K562 (cell line): ENCODE measurements around the gene LZTR1. TPM values are rescaled to one million over a fixed set of nuclear protein-coding genes. Genes with fewer than 3 reads are reported as not detected.

Experiments
- ARID4B ChIP-seq: sonication (generic); formaldehyde crosslinking; IDR thresholded peaks from 2 replicates; pipeline ENCODE4 v1.8.0; 2022; ENCODE audit warnings: mild to moderate bottlenecking, missing genetic modification reagents
- ELF4 ChIP-seq: fragments of 450-650 bp; formaldehyde crosslinking; IDR thresholded peaks from 2 replicates; pipeline ENCODE4 v1.4.0; 2022; ENCODE audit warnings: missing genetic modification characterization
- RREB1 ChIP-seq: fragments of 250-450 bp; sonication (Bioruptor Pico); IDR thresholded peaks from 2 replicates; pipeline ENCODE4 v1.4.0; 2020
- TAF15 ChIP-seq: fragments of 200-400 bp; formaldehyde crosslinking; IDR thresholded peaks from 2 replicates; pipeline ENCODE4 v1.6.1; 2017; ENCODE audit warnings: mild to moderate bottlenecking, low read depth, low read length, moderate library complexity
- VEZF1 ChIP-seq: fragments of 200-800 bp; sonication (Bioruptor generic); IDR thresholded peaks from 2 replicates; pipeline ENCODE4 v1.6.1; 2017; ENCODE audit warnings: missing genetic modification characterization, missing compliant biosample characterization
- ZNF143 ChIP-seq: sonication (generic); formaldehyde crosslinking; IDR thresholded peaks from 2 replicates; pipeline ENCODE4 v1.9.0; 2022; ENCODE audit warnings: mild to moderate bottlenecking, missing genetic modification reagents
- polyA plus RNA-seq, 8 experiments: library from polyadenylated mRNA; depleted of rRNA in 4 of 8; stranded (reverse) in 5 of 8; unstranded in 3 of 8; fragments of >200 nt; fragmentation: Nextera tagmentation in 2 of 8; fragmentation: Illumina TruSeq in 1 of 8; extraction: Ambion mirVana in 2 of 8; extraction: Trizol in 1 of 8; gene quantifications; 2 replicates each; pipeline versions ENCODE4 v1.2.1 to v1.2.3, GENCODE V29; 2011 to 2014; ENCODE audit warnings: inconsistent platforms in 1 of 8, missing spikeins in 1 of 8
- total RNA-seq, 7 experiments: library from RNA; depleted of rRNA in 6 of 7; stranded (reverse); fragments of >200 nt in 6 of 7; fragmentation: Illumina TruSeq in 2 of 7; extraction: Trizol in 2 of 7; gene quantifications; 2 replicates each; pipeline versions ENCODE4 v1.2.1 to v1.2.3, GENCODE V29; 2011 to 2021; ENCODE audit warnings: low replicate concordance in 1 of 7
- TF ChIP-seq, protein P1 (sequence below): fragments of 450-650 bp; formaldehyde crosslinking; conservative IDR thresholded peaks from 2 replicates; pipeline ENCODE4 v1.4.0; 2022; ENCODE audit warnings: mild to moderate bottlenecking, missing genetic modification characterization

LZTR1 gene
- total and polyA plus RNA-seq, 9 of the 15 experiments (the other 6 are each of a cell fraction or from before 2014, with no cell fraction given): 2.2 to 135 (median 63.0) TPM

DNA sequence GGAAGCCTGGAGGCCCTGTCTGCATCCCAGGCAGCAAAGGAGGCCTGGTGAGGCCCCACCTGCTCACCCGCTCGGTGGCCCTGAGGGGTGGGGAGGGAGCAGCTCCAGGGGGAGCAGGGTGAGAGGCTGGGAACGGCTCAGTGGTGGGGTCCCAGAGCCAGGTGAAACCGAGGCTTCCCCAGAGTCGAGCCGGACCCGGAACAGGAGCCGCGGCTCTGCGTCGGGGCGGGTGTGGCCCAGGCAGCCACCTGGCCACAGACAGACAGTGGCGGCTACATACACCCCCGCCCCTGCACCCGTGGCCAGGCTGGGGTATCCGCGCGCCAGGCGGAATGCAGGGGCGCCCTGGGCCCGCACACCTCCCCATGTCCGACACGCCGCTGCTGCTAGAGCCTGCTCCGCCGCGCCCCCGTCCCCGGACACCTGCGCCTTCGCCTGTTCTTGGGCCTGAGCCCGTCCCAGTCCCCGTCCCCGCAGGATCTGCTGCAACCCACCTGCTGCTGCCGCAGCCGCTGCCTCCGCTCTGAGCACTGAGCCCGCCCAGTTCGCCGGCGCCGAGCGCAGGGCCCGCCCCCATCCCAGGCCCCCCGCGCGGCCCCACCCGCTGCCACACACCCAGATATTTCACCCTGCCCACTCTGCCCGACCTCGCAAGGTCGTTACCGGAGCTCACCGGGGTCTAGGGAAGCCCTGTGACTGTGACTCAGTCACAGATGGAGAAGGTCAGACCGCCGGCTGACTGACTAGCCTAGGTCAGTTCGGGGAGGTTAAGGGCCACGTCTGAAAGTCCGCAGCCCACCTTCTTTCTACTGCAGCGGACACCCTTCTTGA, 50.2 kb downstream of the LZTR1 start, which contains the start of gene SLC7A4 (continued):
- peak; percentile 12; the same call in 1 of the 2 replicates for TF ChIP-seq RREB1
- TF ChIP-seq, protein P1, sequence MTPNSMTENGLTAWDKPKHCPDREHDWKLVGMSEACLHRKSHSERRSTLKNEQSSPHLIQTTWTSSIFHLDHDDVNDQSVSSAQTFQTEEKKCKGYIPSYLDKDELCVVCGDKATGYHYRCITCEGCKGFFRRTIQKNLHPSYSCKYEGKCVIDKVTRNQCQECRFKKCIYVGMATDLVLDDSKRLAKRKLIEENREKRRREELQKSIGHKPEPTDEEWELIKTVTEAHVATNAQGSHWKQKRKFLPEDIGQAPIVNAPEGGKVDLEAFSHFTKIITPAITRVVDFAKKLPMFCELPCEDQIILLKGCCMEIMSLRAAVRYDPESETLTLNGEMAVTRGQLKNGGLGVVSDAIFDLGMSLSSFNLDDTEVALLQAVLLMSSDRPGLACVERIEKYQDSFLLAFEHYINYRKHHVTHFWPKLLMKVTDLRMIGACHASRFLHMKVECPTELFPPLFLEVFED (CRISPR knock-in tag): 0 out of 2 replicates have a peak, but pooled peaks have one; percentile 81
- peak; percentile 33; the same call in 1 of the 2 replicates for TF ChIP-seq ZNF143 (CRISPR knock-in tag)
- peak; percentile 73 for TF ChIP-seq VEZF1 (CRISPR knock-in tag)
- peak; percentile 74; the same call in 1 of the 2 replicates for TF ChIP-seq TAF15
- TF ChIP-seq ELF4 (CRISPR knock-in tag): peak; percentile 78; the same call in 1 of the 2 replicates
- TF ChIP-seq ARID4B (CRISPR knock-in tag): peak; percentile 62; the same call in 1 of the 2 replicates
